Endometrial microvascular endothelial cells (primary cell): ENCODE measurements around the gene GRIA1. TPM values are rescaled to one million over a fixed set of nuclear protein-coding genes. Genes with fewer than 3 reads are reported as not detected.
"Not testable (repeated sequence)": the region's sequence is repeated elsewhere in the genome, so short reads cannot be mapped to it uniquely, and the experiment has no call there.

ENCODE experiments used
- in situ Hi-C: cut with HindIII; loops from 2 replicates; pipeline ENCODE4 v1.10.0; 2017; ENCODE audit warnings: low sequenced_read_pairs, low pct_unique_long_range_greater_than_20kb; ENCODE audit errors: inconsistent ontology term
- total RNA-seq: library from RNA; depleted of rRNA; stranded (reverse); fragments of >200 nt; gene quantifications from one replicate; pipeline ENCODE4 v1.2.3, GENCODE V29; 2015; ENCODE audit errors: inconsistent ontology term

GRIA1 gene
- total RNA-seq, 1 donor from 2014 or later = not detected

- in situ Hi-C loops = no loop called here
Observed at GRCh38 chr5:153676406-153676805, 185.9 kb downstream of the GRIA1 start.

GRCh38 chr5:153676821-153677220, 186.4 kb downstream of the GRIA1 start:
- in situ Hi-C loops = no loop called here

- in situ Hi-C loops = no loop called here
Observed at GRCh38 chr5:153678617-153679329, 188.3 kb downstream of the GRIA1 start.

GRCh38 chr5:153690236-153690635, 199.8 kb downstream of the GRIA1 start:
- in situ Hi-C loops = no loop called here

DNA sequence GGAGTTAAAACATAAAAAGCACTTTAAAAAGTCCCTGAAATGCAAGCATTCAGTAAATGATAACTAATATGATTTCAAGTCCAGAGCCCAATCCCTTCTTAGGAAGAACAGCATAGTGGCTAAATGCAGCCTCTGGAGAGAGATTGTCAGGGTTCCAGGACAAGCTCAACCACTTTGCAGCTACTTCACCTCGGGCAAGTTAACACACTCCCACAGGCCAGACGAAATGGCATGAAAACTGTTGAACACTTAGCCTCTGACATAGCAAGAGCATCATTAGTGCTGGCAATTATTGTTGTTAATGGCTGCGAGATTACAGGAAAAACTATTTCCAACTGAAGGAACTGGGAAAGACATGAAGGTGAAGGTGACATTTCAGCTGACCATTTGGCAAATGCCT, 205.8 kb downstream of the GRIA1 start:
- in situ Hi-C loops = no loop called here

GRCh38 chr5:153699035-153699434, 208.6 kb downstream of the GRIA1 start:
- in situ Hi-C loops = no loop called here

GRCh38 chr5:153700940-153701339, 210.5 kb downstream of the GRIA1 start:
- in situ Hi-C loops = no loop called here

DNA sequence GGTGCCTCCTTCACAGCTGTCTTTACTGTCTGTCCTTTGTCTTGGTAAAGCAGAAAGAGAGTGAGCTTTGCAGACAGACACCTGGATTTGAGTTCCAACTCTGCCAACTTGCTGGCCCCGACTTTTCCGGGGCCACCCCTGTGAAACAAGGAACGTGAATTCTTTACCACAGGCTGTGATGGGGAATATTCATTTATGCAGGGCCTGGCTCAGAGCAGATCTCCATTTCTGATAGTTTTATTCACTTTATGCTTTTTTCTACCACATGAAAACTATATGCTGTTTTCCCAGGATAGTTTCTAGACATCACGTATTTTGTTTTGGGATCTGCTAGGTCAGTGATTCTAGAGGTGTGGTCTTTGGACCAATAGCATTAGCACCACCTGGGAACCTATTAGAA, 211.8 kb downstream of the GRIA1 start:
- in situ Hi-C loops = no loop called here

- in situ Hi-C loops = no loop called here
Observed at GRCh38 chr5:153704110-153704509, 213.6 kb downstream of the GRIA1 start.

GRCh38 chr5:153707626-153708025, 217.2 kb downstream of the GRIA1 start:
- in situ Hi-C loops = no loop called here

DNA sequence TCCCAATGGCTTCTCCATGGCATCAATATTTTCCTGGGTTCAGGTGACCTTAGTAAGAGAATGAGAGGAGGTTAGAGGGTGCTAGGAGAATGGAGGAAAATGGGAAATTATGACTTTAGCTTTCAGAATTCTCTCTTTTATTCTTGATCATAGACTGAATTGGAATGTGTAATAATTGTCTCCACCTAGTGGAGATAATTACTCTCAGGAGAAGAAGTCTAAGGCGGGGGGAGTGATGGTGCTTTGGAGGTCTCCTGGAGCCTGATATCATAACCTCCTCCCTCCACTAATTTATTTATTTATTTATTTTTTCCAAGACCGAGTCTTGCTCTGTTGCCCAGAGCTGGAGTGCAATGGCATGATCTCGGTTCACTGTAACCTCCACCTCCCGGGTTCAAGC, 221.3 kb downstream of the GRIA1 start:
- in situ Hi-C loops = no loop called here

DNA sequence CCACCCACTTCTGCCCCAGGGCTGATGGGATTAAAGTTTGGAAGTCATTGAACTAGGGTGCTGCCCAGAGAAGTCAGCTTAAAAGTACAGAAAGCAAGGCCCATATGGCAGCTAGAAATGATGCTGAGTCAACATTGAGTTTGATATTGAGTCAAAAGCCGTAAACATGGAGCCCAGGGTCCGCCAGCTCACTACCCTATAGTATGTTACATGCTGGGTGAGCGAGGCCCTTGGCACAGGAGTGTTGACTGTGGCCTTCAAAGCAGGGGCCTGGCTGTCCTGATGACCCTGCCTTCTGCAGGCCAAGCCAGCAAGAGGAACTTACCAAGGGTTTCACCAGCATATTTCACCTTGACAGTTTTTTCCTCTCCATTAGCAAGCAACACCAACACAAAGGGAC, 222.5 kb downstream of the GRIA1 start:
- in situ Hi-C loops = no loop called here

DNA sequence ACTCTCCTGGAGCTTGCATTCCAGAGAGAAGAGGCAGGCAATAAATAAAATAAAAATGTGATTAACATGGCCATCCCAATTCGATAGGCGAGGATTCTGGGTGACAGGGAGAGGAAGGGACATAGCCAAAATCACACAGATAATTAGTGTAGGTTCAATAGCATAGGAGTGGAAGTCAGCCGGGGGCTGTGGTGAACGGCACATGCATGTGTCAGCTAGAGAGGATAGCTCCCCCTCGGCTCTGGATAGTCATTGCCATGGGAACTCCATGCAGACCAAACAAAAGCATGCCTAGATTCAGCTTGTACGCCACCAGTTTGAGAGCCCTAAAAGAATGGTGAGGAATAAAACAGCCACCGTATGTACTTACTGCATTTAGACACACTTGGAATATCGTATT, 223.5 kb downstream of the GRIA1 start:
- in situ Hi-C loops = no loop called here

DNA sequence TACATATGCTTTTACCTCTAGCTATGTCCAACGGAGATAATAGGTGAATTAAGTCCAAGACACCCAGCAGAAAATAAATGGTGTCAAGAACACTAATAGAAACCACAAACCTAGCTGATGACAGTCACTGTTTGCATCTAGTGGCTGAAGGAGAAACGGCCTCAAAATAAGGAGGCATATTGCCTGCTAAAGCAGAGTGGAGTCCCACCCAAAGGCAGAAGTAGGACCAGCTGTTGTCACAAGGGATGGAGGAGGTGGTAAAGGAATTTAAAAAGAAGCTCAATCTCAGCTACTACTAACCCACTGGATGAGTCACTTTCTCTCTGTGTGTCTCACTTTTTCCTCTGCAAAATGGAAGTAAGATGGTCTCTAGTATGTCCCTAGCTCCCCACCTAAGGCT, 224.3 kb downstream of the GRIA1 start:
- in situ Hi-C loops = no loop called here

DNA sequence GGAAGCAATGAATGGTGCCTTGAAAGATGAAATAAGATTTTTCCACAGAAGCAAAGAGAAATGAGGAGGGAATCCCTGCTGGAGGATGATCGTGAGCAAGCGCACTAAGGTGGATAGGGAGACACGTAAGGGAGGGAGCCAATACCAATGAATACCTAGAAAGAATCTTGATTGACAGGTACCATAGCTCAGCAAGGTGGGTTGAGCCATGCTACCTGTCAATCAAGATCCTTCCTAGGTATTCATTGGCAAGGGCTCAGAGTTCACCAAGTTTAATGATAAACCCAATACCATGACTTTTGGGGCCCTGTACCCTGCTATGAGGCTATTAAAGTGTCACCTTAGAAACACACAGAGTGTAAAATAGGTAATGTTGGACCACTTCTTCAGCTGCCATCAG, 226.8 kb downstream of the GRIA1 start:
- in situ Hi-C loops = no loop called here

GRCh38 chr5:153718713-153719112, 228.2 kb downstream of the GRIA1 start:
- in situ Hi-C loops = no loop called here

DNA sequence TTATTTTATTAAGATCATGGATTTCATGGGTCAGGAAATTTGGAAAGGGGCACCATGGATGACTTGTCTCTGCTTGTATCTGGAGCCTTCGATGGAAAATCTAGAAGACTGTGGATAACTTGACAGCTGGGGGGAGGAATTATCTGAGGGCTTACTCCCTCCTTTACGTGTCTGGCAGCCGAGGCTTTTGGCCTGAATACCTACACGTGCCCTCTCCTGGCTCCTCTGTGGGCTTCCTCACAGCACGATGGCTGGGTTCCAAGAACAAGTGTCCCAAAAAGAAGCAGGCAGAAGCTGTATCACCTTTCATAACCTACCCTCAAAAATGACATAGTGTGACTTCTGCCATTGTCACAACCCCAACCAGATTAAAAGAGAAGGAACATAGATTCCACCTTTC, 228.9 kb downstream of the GRIA1 start:
- in situ Hi-C loops = no loop called here

DNA sequence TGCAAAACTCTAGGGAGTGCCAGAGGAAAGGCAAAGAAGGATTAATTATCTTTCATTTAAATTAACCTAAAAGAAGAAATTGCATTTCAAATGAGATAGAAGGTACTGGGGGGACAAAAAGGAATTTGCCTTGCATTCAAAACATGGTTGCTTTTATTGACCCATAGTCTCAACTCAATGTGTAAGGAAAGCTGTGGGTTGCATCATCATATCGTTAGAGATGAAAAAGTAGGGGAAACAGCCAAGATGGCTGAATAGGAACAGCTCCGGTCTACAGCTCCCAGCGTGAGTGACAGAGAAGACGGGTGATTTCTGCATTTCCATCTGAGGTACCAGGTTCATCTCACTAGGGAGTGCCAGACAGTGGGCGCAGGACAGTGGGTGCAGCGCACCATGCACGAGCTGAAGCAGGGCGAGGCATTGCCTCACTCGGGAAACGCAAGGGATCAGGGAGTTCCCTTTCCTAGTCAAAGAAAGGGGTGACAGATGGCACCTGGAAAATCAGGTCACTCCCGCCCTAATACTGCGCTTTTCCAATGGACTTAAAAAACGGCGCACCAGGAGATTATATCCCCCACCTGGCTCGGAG, 232.6 kb downstream of the GRIA1 start:
- in situ Hi-C loops = not testable (repeated sequence)

- in situ Hi-C loops = no loop called here
Observed at GRCh38 chr5:153742060-153742459, 251.6 kb downstream of the GRIA1 start.

GRCh38 chr5:153744751-153745150, 254.3 kb downstream of the GRIA1 start:
- in situ Hi-C loops = no loop called here
